CD4-positive, alpha-beta T cell treated with Interleukin-15 for 1 hour (primary cell): Measurements from ENCODE around the gene TTN.

ENCODE experiments used
- DNase-seq: peaks from one replicate; pipeline ENCODE4 v3.0.0-alpha.2; 2020

TTN gene

GRCh38 chr2:178480227-178481181 lies 326.7 kb downstream of the TTN start, which contains the start of gene PLEKHA3:
PLEKHA3 (plus strand) TSS chr2:178480457; CDS start chr2:178480870, 413 bp downstream.
- peak; percentile 85 for DNase-seq

GRCh38 chr2:178479758-178480226 lies 327.4 kb downstream of the TTN start:
- DNase-seq = no peak

GRCh38 chr2:178479275-178479616 lies 328.0 kb downstream of the TTN start:
- no peak for DNase-seq

DNA sequence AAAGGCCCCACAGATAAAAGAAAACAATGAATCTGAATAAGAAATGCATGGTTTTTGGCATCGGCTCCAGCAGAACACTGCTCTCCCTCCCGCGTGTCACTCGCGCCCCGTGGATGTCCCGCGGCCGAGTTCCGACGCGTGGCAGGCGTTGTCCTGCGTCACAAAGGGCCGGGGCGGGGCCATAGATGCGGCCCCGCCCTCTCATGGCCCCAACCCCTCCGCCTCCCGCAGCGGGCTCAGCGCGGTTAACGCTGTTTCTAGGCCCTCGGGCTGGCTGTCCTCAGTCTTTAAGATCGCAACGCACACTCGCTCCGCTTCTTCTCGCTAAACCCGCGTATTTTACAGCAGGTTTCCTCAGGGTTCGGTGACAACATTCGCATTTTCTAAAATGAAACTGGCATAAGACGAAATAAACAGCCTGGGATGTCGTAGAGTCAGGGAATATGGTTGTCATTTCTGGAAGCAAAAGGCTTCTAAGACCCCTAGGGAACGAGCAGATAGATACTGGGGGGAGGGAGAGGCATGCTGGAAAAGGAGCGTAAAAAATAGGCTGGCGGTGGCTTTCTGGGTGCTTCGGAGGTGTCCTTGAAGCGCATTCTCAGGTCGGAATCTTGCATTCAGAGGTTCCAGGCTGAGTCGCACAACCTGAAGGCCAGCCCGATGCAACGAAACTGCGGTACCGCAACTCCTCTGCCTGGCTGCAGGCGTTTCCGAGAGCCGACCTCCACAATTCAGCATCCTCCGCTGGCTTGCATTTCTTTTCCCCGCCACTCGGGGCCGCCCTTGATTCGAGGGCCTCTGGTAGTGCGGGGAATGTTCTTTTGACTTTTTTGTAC lies 328.6 kb downstream of the TTN start, which contains the start of gene FKBP7:
Gene FKBP7 (minus strand): TSS at position 162 of the 836 bp plus-strand sequence. CDS start 101 bp downstream, at position 61.
- DNase-seq = peak; percentile 86

- no peak for DNase-seq
Observed at GRCh38 chr2:178478130-178478438, 329.1 kb downstream of the TTN start.

DNA sequence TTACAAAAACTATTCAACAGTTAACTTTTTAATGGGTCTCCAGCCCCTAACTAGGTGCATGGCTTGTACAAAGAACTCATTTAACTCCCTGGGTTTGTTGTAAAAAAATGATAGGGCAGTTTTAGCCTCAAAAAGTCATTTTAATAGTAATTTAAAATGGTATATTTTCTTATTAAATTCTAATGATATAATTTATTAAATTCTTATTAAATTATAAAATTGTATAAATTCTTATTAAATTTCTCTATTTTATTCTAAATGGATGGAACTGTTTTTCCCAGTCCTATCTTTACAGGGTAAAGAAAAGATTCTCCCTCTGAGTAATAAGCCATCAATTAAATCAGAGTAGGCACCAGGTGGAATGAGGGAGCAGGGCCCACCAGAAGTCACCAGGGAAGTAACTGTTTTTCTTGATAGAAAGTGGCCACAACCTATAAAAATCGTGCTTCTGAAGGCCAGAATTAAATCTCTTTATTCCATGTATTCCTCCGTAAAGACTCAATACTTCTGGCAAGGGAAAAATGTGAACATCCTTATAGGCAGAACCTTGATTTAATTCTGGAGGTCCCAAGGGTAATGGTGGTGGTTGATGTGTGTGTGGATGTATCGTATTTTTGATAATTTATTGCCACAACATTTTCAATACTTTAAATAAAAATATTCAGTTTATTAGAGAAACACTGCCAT lies 329.6 kb downstream of the TTN start:
- no peak for DNase-seq

- no peak for DNase-seq
Observed at GRCh38 chr2:178476477-178476876, 330.7 kb downstream of the TTN start.
